ENCODE measurements around the gene SOX12.
A peak's percentile ranks its signal among the peaks of the same experiment; 100 is the strongest.
"Not testable (repeated sequence)": the region's sequence is repeated elsewhere in the genome, so short reads cannot be mapped to it uniquely, and the experiment has no call there.

SOX12 gene

DNA sequence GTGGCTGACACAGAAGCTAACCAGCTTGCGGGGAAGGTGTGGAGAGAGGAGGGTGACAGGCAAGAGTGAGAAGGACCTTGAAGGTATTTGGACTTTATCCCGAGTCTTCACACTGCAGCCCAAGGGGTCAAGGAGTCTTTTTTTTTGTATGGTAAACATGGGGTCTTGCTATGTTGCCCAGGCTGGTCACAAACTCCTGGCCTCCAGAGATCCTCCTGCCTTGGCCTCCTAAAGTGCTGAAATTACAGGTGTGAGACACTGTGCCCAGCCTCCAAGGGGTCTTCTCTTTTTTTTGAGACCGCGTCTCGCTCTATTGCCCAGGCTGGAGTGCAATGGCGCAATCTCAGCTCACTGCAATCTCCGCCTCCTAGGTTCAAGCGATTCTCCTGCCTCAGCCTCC lies 9.2 kb downstream of the SOX12 start:
- TF ChIP-seq, protein P1, sequence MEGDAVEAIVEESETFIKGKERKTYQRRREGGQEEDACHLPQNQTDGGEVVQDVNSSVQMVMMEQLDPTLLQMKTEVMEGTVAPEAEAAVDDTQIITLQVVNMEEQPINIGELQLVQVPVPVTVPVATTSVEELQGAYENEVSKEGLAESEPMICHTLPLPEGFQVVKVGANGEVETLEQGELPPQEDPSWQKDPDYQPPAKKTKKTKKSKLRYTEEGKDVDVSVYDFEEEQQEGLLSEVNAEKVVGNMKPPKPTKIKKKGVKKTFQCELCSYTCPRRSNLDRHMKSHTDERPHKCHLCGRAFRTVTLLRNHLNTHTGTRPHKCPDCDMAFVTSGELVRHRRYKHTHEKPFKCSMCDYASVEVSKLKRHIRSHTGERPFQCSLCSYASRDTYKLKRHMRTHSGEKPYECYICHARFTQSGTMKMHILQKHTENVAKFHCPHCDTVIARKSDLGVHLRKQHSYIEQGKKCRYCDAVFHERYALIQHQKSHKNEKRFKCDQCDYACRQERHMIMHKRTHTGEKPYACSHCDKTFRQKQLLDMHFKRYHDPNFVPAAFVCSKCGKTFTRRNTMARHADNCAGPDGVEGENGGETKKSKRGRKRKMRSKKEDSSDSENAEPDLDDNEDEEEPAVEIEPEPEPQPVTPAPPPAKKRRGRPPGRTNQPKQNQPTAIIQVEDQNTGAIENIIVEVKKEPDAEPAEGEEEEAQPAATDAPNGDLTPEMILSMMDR (IDR thresholded peaks at IDR 0.05), result no peak
- Histone ChIP-seq H3K27me3 (no peaks in the 10 kb centered on the region), H3K36me3 (peaks cover 0 to 7% (median 0%) of the 10 kb centered on the region in 3 donors), H3K4me3 (no peak overlapping the region), H3K27ac (no peak overlapping the region), H3K4me1 (peaks cover 0 to 12% (median 3%) of the 10 kb centered on the region in 4 donors), H3K9me3 (no peaks in the 10 kb centered on the region)
- no peak for DNase-seq
- intact Hi-C loops (cut with DNase I; ENCODE audit: low total_unique reads), result loop anchor here (5.0 kb wide), 1 partner anchor 122 kb away; no protein-coding TSS in a partner anchor

DNA sequence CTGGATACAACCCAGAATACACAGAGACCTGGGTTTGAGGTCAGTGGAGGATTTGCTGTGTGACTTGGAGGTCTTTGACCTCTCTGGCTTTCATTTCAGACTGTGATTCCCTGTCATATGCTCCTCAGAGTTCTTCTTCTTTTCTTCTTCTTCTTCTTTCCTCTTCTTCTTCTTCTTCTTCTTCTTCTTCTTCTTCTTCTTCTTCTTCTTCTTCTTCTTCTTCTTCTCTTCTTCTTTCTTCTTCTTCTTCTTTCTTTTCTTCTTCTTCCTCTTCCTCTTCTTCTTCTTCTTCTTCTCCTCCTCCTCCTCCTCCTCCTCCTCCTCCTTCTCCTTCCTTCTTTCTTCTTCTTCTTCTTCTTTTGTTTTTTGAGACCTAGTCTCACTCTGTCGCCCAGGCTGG lies 10.7 kb downstream of the SOX12 start:
- H3K36me3 ChIP-seq; H3K27me3 ChIP-seq; DNase-seq; intact Hi-C loops (cut with DNase I; ENCODE audit: low total_unique reads); H3K4me3 ChIP-seq; H3K9me3 ChIP-seq; H3K27ac ChIP-seq; H3K4me1 ChIP-seq: not testable (repeated sequence)

DNA sequence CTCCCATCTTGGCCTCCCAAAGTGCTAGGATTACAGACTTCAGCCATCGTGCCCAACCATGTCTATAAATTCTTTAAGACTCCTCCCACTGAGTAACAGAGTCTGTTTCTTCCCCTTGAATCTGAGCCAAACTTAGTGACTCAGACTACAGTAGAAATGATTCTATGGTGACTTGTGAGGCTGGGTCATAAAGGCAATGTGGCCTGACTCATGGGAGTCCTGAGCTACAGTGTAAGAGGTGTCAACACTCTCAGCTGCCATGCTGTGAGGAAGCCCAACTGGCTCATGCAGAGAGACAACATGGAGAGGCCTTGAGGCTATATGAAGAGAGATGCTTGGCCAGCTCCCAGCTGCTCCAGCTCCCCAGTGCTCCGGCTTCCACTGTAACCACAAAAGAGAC lies 16.3 kb downstream of the SOX12 start:
- TF ChIP-seq, protein P1 (IDR thresholded peaks at IDR 0.05), result no peak
- Histone ChIP-seq H3K27ac (no peak overlapping the region), H3K9me3 (peaks cover 0 to 6% (median 0%) of the 10 kb centered on the region in 3 donors), H3K36me3 (no peaks in the 10 kb centered on the region), H3K4me3 (no peak overlapping the region), H3K4me1 (peaks cover 0 to 9% (median 3%) of the 10 kb centered on the region in 4 donors), H3K27me3 (no peaks in the 10 kb centered on the region)
- no peak for DNase-seq
- intact Hi-C loops (cut with DNase I; ENCODE audit: low total_unique reads), result no loop called here

DNA sequence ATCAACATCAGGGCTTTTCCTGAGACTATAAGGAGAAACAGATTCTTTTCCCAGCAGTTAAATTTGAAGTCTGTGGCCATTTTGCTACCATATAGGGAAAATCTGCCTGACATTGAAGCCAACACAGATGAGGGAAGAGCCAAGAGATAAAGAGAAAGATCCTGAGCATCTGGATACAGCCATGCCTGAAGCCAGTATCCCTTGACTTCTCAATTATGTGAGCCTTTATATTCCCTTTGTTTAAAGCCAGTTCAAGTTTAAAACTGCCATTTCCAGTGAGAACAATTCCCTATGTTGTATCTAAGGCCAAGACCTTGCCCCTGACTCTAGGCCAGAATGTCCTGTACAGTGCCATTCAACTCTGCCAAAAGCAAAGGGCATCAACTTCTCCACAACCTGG lies 17.8 kb downstream of the SOX12 start:
- TF ChIP-seq, protein P1 (IDR thresholded peaks at IDR 0.05), result no peak
- no peaks in the 10 kb centered on the region for H3K27me3 ChIP-seq
- H3K27ac ChIP-seq, result no peak overlapping the region
- no peak overlapping the region for H3K4me3 ChIP-seq
- no peaks in the 10 kb centered on the region for H3K36me3 ChIP-seq
- intact Hi-C loops (cut with DNase I; ENCODE audit: low total_unique reads), result no loop called here
- no peak for DNase-seq
- H3K9me3 ChIP-seq, result peaks cover 0 to 6% (median 0%) of the 10 kb centered on the region in 3 donors
- peaks cover 0 to 13% (median 3%) of the 10 kb centered on the region in 4 donors for H3K4me1 ChIP-seq

DNA sequence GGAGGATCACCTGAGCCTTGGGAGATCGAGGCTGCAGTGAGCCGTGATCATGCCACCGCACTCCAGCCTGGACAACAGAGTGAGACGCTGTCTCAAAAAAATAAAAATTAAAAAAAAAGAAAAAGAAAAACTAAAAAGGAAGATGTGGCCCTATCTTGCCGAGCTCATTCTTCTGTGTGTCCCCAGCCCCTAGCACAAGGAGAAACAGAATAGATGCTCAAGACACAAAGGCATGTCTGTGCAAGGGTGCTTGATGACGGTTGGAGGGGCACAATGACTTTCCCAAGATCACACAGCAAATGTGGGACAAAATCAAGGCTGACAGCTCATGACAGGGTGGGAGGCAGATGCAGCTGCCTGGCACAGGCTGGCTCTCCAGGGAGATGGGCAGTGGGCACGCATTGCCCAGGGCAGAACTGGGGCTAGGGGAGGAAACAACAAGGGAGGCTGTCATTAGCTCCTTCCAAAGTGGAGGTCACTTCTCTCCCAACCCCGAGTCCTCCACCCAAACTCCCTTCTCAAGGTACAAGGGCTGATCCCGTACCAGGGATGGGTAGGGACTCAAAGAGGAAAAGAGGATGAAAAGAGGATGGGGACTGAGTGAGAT lies 20.8 kb downstream of the SOX12 start:
- TF ChIP-seq, protein P1 (IDR thresholded peaks at IDR 0.05), result no peak
- H3K4me1 ChIP-seq, result peaks cover 0 to 18% (median 9%) of the 10 kb centered on the region in 4 donors

DNA sequence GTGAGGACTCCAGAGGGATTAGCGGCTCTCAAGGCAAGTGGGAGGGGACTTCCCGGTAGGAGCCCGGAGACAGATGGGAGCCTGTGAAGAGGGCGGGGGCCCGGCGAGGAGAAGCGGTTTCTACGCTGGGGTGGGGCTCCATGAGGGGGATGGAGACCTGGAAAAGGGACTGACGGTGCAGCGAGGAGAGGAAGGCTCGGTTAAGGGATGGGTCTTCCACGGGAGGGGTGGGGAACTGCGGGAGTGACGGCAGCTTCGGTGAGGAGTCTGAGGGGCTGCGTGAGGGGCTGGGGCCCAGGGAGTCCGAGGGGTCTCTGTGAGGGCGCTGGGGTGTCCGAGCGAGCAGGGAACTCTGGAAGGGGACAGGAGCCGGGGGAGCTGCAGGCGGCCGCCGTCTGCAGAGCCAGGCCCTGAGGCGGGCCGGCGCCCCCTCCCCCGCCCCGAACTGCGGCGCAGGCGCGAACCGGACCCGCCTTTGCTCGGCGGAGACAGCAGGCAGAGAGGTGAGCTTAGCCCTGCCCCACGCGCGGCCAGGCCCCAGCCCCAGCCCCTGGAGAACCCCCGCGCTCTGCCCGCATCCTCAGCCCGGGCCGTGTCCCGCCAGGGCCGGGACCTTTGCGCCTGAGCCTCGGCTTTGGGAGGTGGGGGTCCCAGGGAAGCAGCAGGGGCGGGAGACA lies 21.4 kb downstream of the SOX12 start, which contains the start of gene NRSN2:
NRSN2 (plus strand) TSS at position 472 of the 677 bp plus-strand sequence. CDS start 2,533 bp downstream, outside the sequence.
- H3K27ac ChIP-seq, result peak within 1 kb of the TSS; percentile 91 to 95
- DNase-seq, result peak; percentile 61 to 81
- H3K27me3 ChIP-seq, result no peaks in the 10 kb centered on the region
- H3K4me3 ChIP-seq, result peak within 1 kb of the TSS; percentile 65 to 90
- H3K9me3 ChIP-seq, result peaks cover 0 to 4% (median 0%) of the 10 kb centered on the region in 3 donors
- intact Hi-C loops (cut with DNase I; ENCODE audit: low total_unique reads), result loop anchor here (1.0 kb wide), 1 partner anchor 18 kb away; no protein-coding TSS in a partner anchor
- peaks cover 0 to 18% (median 9%) of the 10 kb centered on the region in 4 donors for H3K4me1 ChIP-seq
- TF ChIP-seq, protein P1 (IDR thresholded peaks at IDR 0.05), result no peak
- H3K36me3 ChIP-seq, result peaks cover 0 to 19% (median 6%) of the 10 kb centered on the region in 3 donors

More for the DNA sequence above, 20.8 kb downstream of the SOX12 start:
- intact Hi-C loops (cut with DNase I; ENCODE audit: low total_unique reads), result no loop called here
- peaks cover 0 to 6% (median 0%) of the 10 kb centered on the region in 3 donors for H3K9me3 ChIP-seq
- no peaks in the 10 kb centered on the region for H3K27me3 ChIP-seq
- H3K36me3 ChIP-seq, result peaks cover 0 to 13% (median 6%) of the 10 kb centered on the region in 3 donors
- peak overlapping the region; percentile 65 to 90 for H3K4me3 ChIP-seq
- H3K27ac ChIP-seq, result peak overlapping the region; percentile 91 to 95
- no peak for DNase-seq

Measured in tibial artery (tissue), 4 donors.